Upper lobe of right lung (tissue), 1 donor: ENCODE measurements around the gene METTL23. TPM values are rescaled to one million over a fixed set of nuclear protein-coding genes. Genes with fewer than 3 reads are reported as not detected.

Experiments
- ATAC-seq: fragments of 200-7000 bp; cut with Tn5 transposase; one replicate; pipeline ENCODE4 v1.9.1; 2020; ENCODE audit warnings: mild to moderate bottlenecking, moderate library complexity
- DNase-seq: peaks from one replicate; pipeline ENCODE4 v3.0.0-alpha.2; 2020
- H3K27ac ChIP-seq: fragments of 200-600 bp; one replicate; pipeline ENCODE4 v1.8.0; 2022
- H3K27me3 ChIP-seq: fragments of 200-600 bp; one replicate; pipeline ENCODE4 v1.8.0; 2022; ENCODE audit warnings: mild to moderate bottlenecking
- H3K36me3 ChIP-seq: fragments of 200-600 bp; one replicate; pipeline ENCODE4 v1.8.0; 2022
- H3K4me1 ChIP-seq: fragments of 200-600 bp; one replicate; pipeline ENCODE4 v1.8.0; 2022
- H3K4me3 ChIP-seq: fragments of 200-600 bp; one replicate; pipeline ENCODE4 v1.8.0; 2022; ENCODE audit warnings: mild to moderate bottlenecking
- H3K9me3 ChIP-seq: fragments of 200-600 bp; one replicate; pipeline ENCODE4 v1.8.0; 2022
- intact Hi-C: fragments of 100-400 bp; cut with DNase I; formaldehyde crosslinking; loops from one replicate; pipeline ENCODE4 v1.11.0; 2022
- total RNA-seq: library from RNA; stranded (reverse); fragmentation: NEBNext Ultra II Directional; extraction: Animal tissue kit (Norgen Biotek cat#: 25700); gene quantifications from one replicate; pipeline ENCODE4 v1.2.1, GENCODE V29; 2021
- TF ChIP-seq, protein P1 (sequence below): fragments of 200-600 bp; IDR thresholded peaks from one replicate; pipeline ENCODE4 v1.8.0; 2022; ENCODE audit warnings: antibody characterized with exemption
- donor health status: DM: no; HTN: yes; CAD: no; lungs with severe emphysema.

METTL23 gene
- total RNA-seq, 1 donor from 2014 or later = 31.6 TPM

DNA sequence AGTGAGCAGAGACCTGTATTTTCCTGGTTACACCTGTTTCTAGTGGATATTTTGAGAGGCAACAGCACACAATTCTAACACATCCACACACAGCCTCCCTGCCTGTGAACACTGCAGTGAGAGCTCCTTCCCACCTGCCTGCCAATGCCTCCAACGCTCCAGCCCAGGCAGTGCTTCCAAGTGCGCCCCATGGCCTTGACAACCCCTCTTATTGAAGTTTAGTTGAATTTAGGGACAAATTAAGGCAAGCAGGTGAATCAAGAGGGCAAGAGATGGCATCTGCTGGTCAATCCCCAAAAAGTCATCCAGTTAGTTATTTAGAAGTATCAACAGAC, 11.2 kb upstream of the METTL23 start:
- intact Hi-C loops = no loop called here

DNA sequence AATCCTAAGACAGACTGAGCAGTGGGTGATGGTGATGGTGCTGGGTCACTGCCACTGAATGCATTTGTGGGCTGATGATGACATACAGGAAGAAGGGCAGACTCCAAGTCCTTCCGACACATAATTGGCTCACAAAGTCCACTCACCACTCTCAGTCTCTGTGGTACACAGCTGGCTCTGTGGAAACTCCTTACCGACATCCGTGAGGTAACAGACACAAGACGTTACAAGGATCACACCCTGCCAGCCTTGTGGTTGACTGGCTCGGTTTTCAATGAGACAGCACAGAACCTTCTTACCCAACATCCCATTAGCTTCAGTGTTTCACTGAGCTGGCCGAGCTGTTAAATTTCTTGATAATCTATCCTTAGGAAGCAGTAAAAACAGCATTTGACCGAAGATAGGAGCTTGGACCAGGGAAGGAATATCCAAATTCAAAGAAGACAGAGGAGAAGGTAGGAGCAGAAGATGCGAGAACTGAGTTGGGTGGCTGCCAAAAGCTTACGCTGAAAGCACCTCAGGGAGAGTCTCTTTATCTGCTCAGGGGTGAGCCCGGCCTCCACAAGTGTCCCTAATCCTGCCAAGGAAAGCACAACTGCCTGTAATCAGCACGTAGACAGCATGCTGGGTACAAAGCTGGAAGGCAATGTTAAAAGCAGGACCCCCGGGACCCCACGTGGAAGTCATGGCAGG, 10.3 kb upstream of the METTL23 start:
- ATAC-seq (peak; percentile 92), DNase-seq (peak; percentile 63)
- Histone ChIP-seq H3K9me3 (no peaks in the 10 kb centered on the region), H3K27me3 (no peaks in the 10 kb centered on the region), H3K4me3 (no peak overlapping the region), H3K4me1 (peaks cover 30% of the 10 kb centered on the region), H3K36me3 (peaks cover 84% of the 10 kb centered on the region), H3K27ac (peak overlapping the region; percentile 78)
- TF ChIP-seq, protein P1, sequence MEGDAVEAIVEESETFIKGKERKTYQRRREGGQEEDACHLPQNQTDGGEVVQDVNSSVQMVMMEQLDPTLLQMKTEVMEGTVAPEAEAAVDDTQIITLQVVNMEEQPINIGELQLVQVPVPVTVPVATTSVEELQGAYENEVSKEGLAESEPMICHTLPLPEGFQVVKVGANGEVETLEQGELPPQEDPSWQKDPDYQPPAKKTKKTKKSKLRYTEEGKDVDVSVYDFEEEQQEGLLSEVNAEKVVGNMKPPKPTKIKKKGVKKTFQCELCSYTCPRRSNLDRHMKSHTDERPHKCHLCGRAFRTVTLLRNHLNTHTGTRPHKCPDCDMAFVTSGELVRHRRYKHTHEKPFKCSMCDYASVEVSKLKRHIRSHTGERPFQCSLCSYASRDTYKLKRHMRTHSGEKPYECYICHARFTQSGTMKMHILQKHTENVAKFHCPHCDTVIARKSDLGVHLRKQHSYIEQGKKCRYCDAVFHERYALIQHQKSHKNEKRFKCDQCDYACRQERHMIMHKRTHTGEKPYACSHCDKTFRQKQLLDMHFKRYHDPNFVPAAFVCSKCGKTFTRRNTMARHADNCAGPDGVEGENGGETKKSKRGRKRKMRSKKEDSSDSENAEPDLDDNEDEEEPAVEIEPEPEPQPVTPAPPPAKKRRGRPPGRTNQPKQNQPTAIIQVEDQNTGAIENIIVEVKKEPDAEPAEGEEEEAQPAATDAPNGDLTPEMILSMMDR = no peak
- intact Hi-C loops = no loop called here

More for the DNA sequence above, 11.2 kb upstream of the METTL23 start:
- Histone ChIP-seq H3K36me3 (peaks cover 75% of the 10 kb centered on the region), H3K27ac (peak overlapping the region; percentile 60), H3K27me3 (no peaks in the 10 kb centered on the region), H3K9me3 (no peaks in the 10 kb centered on the region), H3K4me3 (no peak overlapping the region), H3K4me1 (peaks cover 34% of the 10 kb centered on the region)
- ATAC-seq (no peak), DNase-seq (no peak)
- TF ChIP-seq, protein P1 = no peak

DNA sequence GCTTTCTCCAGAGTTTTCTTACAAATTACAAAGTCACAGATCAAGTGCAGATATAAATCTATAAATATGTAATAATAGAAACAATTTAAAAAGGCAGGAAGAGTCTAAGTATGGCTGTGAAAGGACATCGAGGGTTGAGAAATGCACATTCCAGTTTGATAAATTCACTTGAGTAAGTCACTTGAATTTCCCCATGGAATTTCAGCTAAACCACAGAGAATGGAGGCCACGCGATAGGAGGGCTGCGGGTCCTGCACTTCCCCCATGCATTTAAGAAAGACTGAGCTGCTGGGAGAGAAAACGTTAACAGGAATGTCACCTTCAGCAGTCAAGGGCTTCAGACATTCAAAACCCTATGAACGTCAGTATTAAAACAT, 9.8 kb upstream of the METTL23 start:
- Histone ChIP-seq H3K36me3 (peaks cover 89% of the 10 kb centered on the region), H3K27ac (peak overlapping the region; percentile 78), H3K4me1 (peaks cover 26% of the 10 kb centered on the region), H3K9me3 (no peaks in the 10 kb centered on the region), H3K4me3 (no peak overlapping the region), H3K27me3 (no peaks in the 10 kb centered on the region)
- TF ChIP-seq, protein P1 = no peak
- ATAC-seq (no peak), DNase-seq (peak; percentile 28)
- intact Hi-C loops = no loop called here

DNA sequence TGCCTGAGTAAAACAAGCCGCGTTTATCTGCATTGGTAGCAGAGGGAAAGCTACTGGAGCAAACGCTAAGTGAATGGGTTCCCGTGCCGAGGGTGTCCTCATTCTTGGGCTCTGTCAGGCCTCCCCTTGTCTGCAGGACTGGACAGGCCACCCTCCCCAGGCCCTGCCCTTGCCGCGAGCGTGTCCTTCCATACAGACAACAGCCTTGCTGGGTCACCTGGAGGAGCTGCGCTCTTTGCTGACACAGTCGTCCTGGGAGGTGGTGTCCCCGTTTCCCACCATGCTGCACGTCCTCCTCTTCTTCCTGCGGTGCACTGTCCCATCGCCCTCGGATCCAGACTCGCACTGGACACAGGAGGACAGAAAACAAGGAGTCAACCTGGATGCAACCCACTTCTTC, 8.1 kb upstream of the METTL23 start:
- H3K27me3 ChIP-seq = no peaks in the 10 kb centered on the region
- H3K4me3 ChIP-seq = no peak overlapping the region
- peaks cover 93% of the 10 kb centered on the region for H3K36me3 ChIP-seq
- H3K27ac ChIP-seq = no peak overlapping the region
- peaks cover 29% of the 10 kb centered on the region for H3K4me1 ChIP-seq
- TF ChIP-seq, protein P1 = no peak
- DNase-seq (peak; percentile 61), ATAC-seq (no peak)
- intact Hi-C loops = no loop called here
- H3K9me3 ChIP-seq = no peaks in the 10 kb centered on the region

DNA sequence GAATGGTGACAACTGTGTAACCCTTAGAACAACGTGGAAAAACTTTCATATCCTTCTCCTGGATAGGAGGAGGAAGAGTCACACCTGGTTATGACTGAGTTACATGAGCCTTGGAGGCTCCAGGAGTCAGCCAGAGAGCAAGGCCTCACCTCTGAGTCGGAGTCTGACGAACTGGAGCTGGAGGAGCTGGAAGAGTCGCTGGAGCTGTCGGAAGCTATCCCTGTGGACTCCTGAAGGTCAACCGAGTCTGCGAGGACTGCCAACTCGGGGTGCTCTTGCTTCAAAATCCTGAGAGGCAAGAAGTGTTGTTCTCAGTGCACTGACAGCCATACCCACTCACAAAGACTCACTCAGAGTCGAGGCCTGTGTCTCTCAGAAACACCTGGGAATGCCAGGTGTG, 6.4 kb upstream of the METTL23 start:
- Histone ChIP-seq H3K4me3 (no peak overlapping the region), H3K36me3 (peaks cover 99% of the 10 kb centered on the region), H3K27ac (no peak overlapping the region), H3K9me3 (no peaks in the 10 kb centered on the region), H3K27me3 (no peaks in the 10 kb centered on the region), H3K4me1 (peaks cover 39% of the 10 kb centered on the region)
- intact Hi-C loops = no loop called here
- TF ChIP-seq, protein P1 = no peak
- no peak for ATAC-seq
- DNase-seq = peak; percentile 17

DNA sequence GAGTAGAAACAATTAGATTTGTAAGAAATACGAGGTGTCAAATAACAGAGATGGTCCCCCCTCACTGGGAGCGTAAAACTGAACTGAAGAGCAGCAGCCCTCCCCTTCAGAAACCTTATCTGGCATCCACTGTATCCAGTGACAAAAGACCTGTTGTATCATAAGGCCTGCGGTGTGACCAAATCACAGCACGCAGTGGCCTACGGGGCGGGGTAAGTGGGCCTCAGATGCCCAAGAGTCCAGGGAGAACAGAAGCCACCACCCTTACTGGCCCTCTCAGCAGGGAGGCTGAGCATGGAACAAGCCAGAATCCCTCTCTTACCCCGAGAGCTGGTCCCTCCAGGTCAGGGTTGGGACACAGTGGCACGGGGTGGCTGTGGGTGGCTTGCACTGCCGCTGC, 5.7 kb upstream of the METTL23 start:
- peak; percentile 38 for DNase-seq
- Histone ChIP-seq H3K9me3 (no peaks in the 10 kb centered on the region), H3K27me3 (no peaks in the 10 kb centered on the region), H3K27ac (no peak overlapping the region), H3K4me1 (peaks cover 36% of the 10 kb centered on the region), H3K36me3 (peaks cover 94% of the 10 kb centered on the region), H3K4me3 (no peak overlapping the region)
- TF ChIP-seq, protein P1 = no peak
- intact Hi-C loops = no loop called here
- ATAC-seq = no peak
